ENCODE results near the gene SYNGR3. TPM values are rescaled to one million over a fixed set of nuclear protein-coding genes. Genes with fewer than 3 reads are reported as not detected.

SYNGR3 gene
- total RNA-seq, 2 experiments from 2014 or later: 5.4 to 7.2 TPM

GRCh38 chr16:2038382-2039231 is 48.8 kb downstream of the SYNGR3 start:
- no peak overlapping the region for H3K4me3 Mint-ChIP-seq
- H3K27me3 Mint-ChIP-seq: no peaks in the 10 kb centered on the region
- ChIA-PET CTCF (no interaction called here), POLR2A (no interaction called here)
- ATAC-seq (no peak), DNase-seq (no peak)
- TF ChIP-seq CTCF (IDR thresholded peaks at IDR 0.05): no peak
- H3K4me1 Mint-ChIP-seq (ENCODE audit: low read depth): no peaks in the 10 kb centered on the region
- intact Hi-C loops (cut with micrococcal nuclease): no loop called here
- no peak overlapping the region for H3K27ac Mint-ChIP-seq
- no peaks in the 10 kb centered on the region for H3K36me3 Mint-ChIP-seq (ENCODE audit: low read depth)
- no peaks in the 10 kb centered on the region for H3K9me3 Mint-ChIP-seq

- no peaks in the 10 kb centered on the region for H3K4me1 Mint-ChIP-seq (ENCODE audit: low read depth)
- ChIA-PET POLR2A (interaction anchor here (0.8 kb wide), 1 partner anchor 17 kb away, joined by 4 read pairs; no protein-coding TSS in a partner anchor), CTCF (no interaction called here)
- no peak for TF ChIP-seq CTCF (IDR thresholded peaks at IDR 0.05)
- intact Hi-C loops (cut with micrococcal nuclease): no loop called here
- H3K36me3 Mint-ChIP-seq (ENCODE audit: low read depth): no peaks in the 10 kb centered on the region
- no peak overlapping the region for H3K27ac Mint-ChIP-seq
- ATAC-seq: no peak
- no peaks in the 10 kb centered on the region for H3K27me3 Mint-ChIP-seq
- H3K9me3 Mint-ChIP-seq: no peaks in the 10 kb centered on the region
- H3K4me3 Mint-ChIP-seq: no peak overlapping the region
- no peak for DNase-seq
Measured at GRCh38 chr16:2039274-2040031, 49.7 kb downstream of the SYNGR3 start.

- intact Hi-C loops (cut with micrococcal nuclease): no loop called here
- Mint-ChIP-seq H3K36me3 (ENCODE audit: low read depth) (no peaks in the 10 kb centered on the region), H3K4me3 (no peak overlapping the region), H3K27ac (no peak overlapping the region), H3K27me3 (no peaks in the 10 kb centered on the region), H3K4me1 (ENCODE audit: low read depth) (no peaks in the 10 kb centered on the region), H3K9me3 (no peaks in the 10 kb centered on the region)
- ATAC-seq: no peak
- ChIA-PET CTCF (interaction anchor here (0.8 to 0.9 kb wide), 2 partner anchors 21 to 36 kb away, joined by 3 read pairs; partner anchors contain the start of gene NPW), POLR2A (interaction anchor here (0.8 to 1.4 kb wide), 3 partner anchors 9 to 75 kb away, joined by 3 to 5 read pairs (median 4); partner anchors contain the start of gene RPS2)
- DNase-seq: no peak
- TF ChIP-seq CTCF (IDR thresholded peaks at IDR 0.05): no peak
Measured at GRCh38 chr16:2040041-2040786, 50.4 kb downstream of the SYNGR3 start.

GRCh38 chr16:2040787-2041522 is 51.2 kb downstream of the SYNGR3 start:
- H3K4me1 Mint-ChIP-seq (ENCODE audit: low read depth): no peaks in the 10 kb centered on the region
- POLR2A ChIA-PET: interaction anchor here (0.8 to 1.4 kb wide), 3 partner anchors 10 to 76 kb away, joined by 3 to 5 read pairs (median 3); partner anchors contain the start of gene RPS2
- ATAC-seq (no peak), DNase-seq (no peak)
- intact Hi-C loops (cut with micrococcal nuclease): no loop called here
- CTCF ChIA-PET: interaction anchor here (0.8 to 0.9 kb wide), 2 partner anchors 21 to 37 kb away, joined by 3 read pairs; partner anchors contain the start of gene NPW
- no peak overlapping the region for H3K27ac Mint-ChIP-seq
- no peaks in the 10 kb centered on the region for H3K36me3 Mint-ChIP-seq (ENCODE audit: low read depth)
- H3K27me3 Mint-ChIP-seq: no peaks in the 10 kb centered on the region
- H3K4me3 Mint-ChIP-seq: no peak overlapping the region
- TF ChIP-seq CTCF (IDR thresholded peaks at IDR 0.05): no peak
- no peaks in the 10 kb centered on the region for H3K9me3 Mint-ChIP-seq

All from activated CD8-positive, alpha-beta T cell treated with anti-CD3 and anti-CD28 coated beads for 36 hours (primary cell).